GM21423 (cell line): ENCODE data around the gene ADD3.
"Not testable (repeated sequence)": the region's sequence is repeated elsewhere in the genome, so short reads cannot be mapped to it uniquely, and the experiment has no call there.

ENCODE experiments used
- ATAC-seq: cut with Tn5 transposase; IDR thresholded peaks from one replicate; pipeline ENCODE4 v1.9.1; 2021; ENCODE audit warnings: mild to moderate bottlenecking, moderate library complexity; ENCODE audit not compliant: unreplicated experiment

Gene ADD3

GRCh38 chr10:110032801-110033700 is 25.3 kb downstream of the ADD3 start:
- no peak for ATAC-seq

- no peak for ATAC-seq
Observed at GRCh38 chr10:110033701-110034235, 26.0 kb downstream of the ADD3 start.

- no peak for ATAC-seq
Observed at GRCh38 chr10:110034596-110034995, 26.8 kb downstream of the ADD3 start.

- ATAC-seq, result no peak
Observed at GRCh38 chr10:110035070-110035921, 27.5 kb downstream of the ADD3 start.

GRCh38 chr10:110036640-110037039 is 28.9 kb downstream of the ADD3 start:
- peak; percentile 79 for ATAC-seq

- ATAC-seq, result no peak
Observed at GRCh38 chr10:110039254-110039653, 31.5 kb downstream of the ADD3 start.

- ATAC-seq, result no peak
Observed at GRCh38 chr10:110040108-110040507, 32.3 kb downstream of the ADD3 start.

- no peak for ATAC-seq
Observed at GRCh38 chr10:110040767-110041478, 33.1 kb downstream of the ADD3 start.

GRCh38 chr10:110041479-110041829 is 33.7 kb downstream of the ADD3 start:
- ATAC-seq, result no peak

- no peak for ATAC-seq
Observed at GRCh38 chr10:110042181-110042580, 34.4 kb downstream of the ADD3 start.

GRCh38 chr10:110042891-110043290 is 35.1 kb downstream of the ADD3 start:
- no peak for ATAC-seq

- ATAC-seq, result no peak
Observed at GRCh38 chr10:110044681-110045080, 36.9 kb downstream of the ADD3 start.

GRCh38 chr10:110045772-110046171 is 38.0 kb downstream of the ADD3 start:
- no peak for ATAC-seq

- not testable (repeated sequence) for ATAC-seq
Observed at GRCh38 chr10:110048145-110048544, 40.4 kb downstream of the ADD3 start.

- ATAC-seq, result no peak
Observed at GRCh38 chr10:110048781-110049180, 41.0 kb downstream of the ADD3 start.

GRCh38 chr10:110049889-110050591 is 42.3 kb downstream of the ADD3 start:
- not testable (repeated sequence) for ATAC-seq

GRCh38 chr10:110051487-110051886 is 43.7 kb downstream of the ADD3 start:
- ATAC-seq, result no peak

GRCh38 chr10:110052916-110053315 is 45.1 kb downstream of the ADD3 start:
- no peak for ATAC-seq

GRCh38 chr10:110056822-110057221 is 49.0 kb downstream of the ADD3 start:
- ATAC-seq, result no peak

GRCh38 chr10:110057456-110057855 is 49.7 kb downstream of the ADD3 start:
- no peak for ATAC-seq
